GM23338 (cell line): ENCODE measurements around the gene GPR146. TPM values are rescaled to one million over a fixed set of nuclear protein-coding genes. Genes with fewer than 3 reads are reported as not detected.

Experiments used
- ATAC-seq: fragments of 200-7000 bp; cut with Tn5 transposase; 3 replicates; pipeline ENCODE4 v1.9.1; 2020
- DNase-seq: peaks from one replicate; pipeline ENCODE4 v3.0.0-alpha.2; 2015; ENCODE audit warnings: low spot score
- H2AFZ ChIP-seq: fragments of 200-600 bp; sonication (generic); 2 replicates; pipeline ENCODE4 v1.8.0; 2016; ENCODE audit warnings: antibody characterized with exemption, mild to moderate bottlenecking, moderate library complexity
- H3F3A ChIP-seq: fragments of 200-600 bp; sonication (generic); replicated peaks from 2 replicates; pipeline ENCODE4 v1.8.0; 2017; ENCODE audit warnings: antibody characterized with exemption, mixed run types, low read depth
- H3K27ac ChIP-seq: fragments of 200-600 bp; sonication (generic); 2 replicates; pipeline ENCODE4 v1.6.1; 2016; ENCODE audit warnings: low read depth
- H3K27me3 ChIP-seq: fragments of 200-600 bp; sonication (generic); 2 replicates; pipeline ENCODE4 v1.8.0; 2016; ENCODE audit warnings: mild to moderate bottlenecking, mixed run types, moderate library complexity; ENCODE audit not compliant: insufficient read depth
- H3K36me3 ChIP-seq: fragments of 200-600 bp; sonication (generic); 2 replicates; pipeline ENCODE4 v1.8.0; 2016; ENCODE audit warnings: mild to moderate bottlenecking; ENCODE audit not compliant: insufficient read depth
- H3K4me1 ChIP-seq: fragments of 200-600 bp; sonication (generic); 2 replicates; pipeline ENCODE4 v1.8.0; 2016; ENCODE audit warnings: mild to moderate bottlenecking, moderate library complexity; ENCODE audit not compliant: insufficient read depth
- H3K4me2 ChIP-seq: fragments of 200-600 bp; sonication (generic); 2 replicates; pipeline ENCODE4 v1.7.1; 2017; ENCODE audit warnings: mixed run types
- H3K4me3 ChIP-seq: fragments of 200-600 bp; sonication (generic); 2 replicates; pipeline ENCODE4 v1.6.1; 2016; ENCODE audit warnings: mixed run types
- H3K79me2 ChIP-seq: fragments of 200-600 bp; sonication (generic); replicated peaks from 2 replicates; pipeline ENCODE4 v1.8.0; 2017; ENCODE audit warnings: mild to moderate bottlenecking; ENCODE audit not compliant: insufficient read depth
- H3K9me2 ChIP-seq: fragments of 200-600 bp; sonication (generic); 2 replicates; pipeline ENCODE4 v1.8.0; 2017; ENCODE audit not compliant: insufficient read depth
- H4K20me1 ChIP-seq: fragments of 200-600 bp; sonication (generic); replicated peaks from 2 replicates; pipeline ENCODE4 v1.8.0; 2017; ENCODE audit warnings: mild to moderate bottlenecking; ENCODE audit not compliant: insufficient read depth
- H3K27ac Mint-ChIP-seq: 2 replicates; pipeline ENCODE4 v1.8.0; 2020; ENCODE audit warnings: inconsistent platforms, mild to moderate bottlenecking, moderate library complexity, mixed read lengths
- H3K27me3 Mint-ChIP-seq: 3 replicates; pipeline ENCODE4 v1.8.0; 2022; ENCODE audit warnings: low read depth, mild to moderate bottlenecking, moderate library complexity, mixed read lengths, inconsistent platforms; ENCODE audit not compliant: insufficient read depth, poor library complexity
- H3K36me3 Mint-ChIP-seq: 3 replicates; pipeline ENCODE4 v1.8.0; 2021; ENCODE audit warnings: low read depth, mild to moderate bottlenecking, inconsistent platforms, moderate library complexity, mixed read lengths
- H3K4me1 Mint-ChIP-seq: 3 replicates; pipeline ENCODE4 v1.8.0; 2020; ENCODE audit warnings: mild to moderate bottlenecking, inconsistent platforms, mixed read lengths
- H3K4me3 Mint-ChIP-seq: 3 replicates; pipeline ENCODE4 v1.8.0; 2021; ENCODE audit warnings: moderate library complexity, mild to moderate bottlenecking, inconsistent platforms, mixed read lengths
- H3K9me3 Mint-ChIP-seq: 3 replicates; pipeline ENCODE4 v1.8.0; 2020; ENCODE audit warnings: moderate library complexity, mild to moderate bottlenecking, inconsistent platforms, mixed read lengths
- CREB1 ChIP-seq: fragments of 250-450 bp; sonication (Bioruptor Pico); IDR thresholded peaks from 2 replicates; pipeline ENCODE4 v1.5.0; 2020; ENCODE audit warnings: low read depth, mild to moderate bottlenecking, moderate library complexity
- EZH2phosphoT487 ChIP-seq: fragments of 200-600 bp; sonication (generic); IDR thresholded peaks from one replicate; pipeline ENCODE4 v1.8.1; 2018; ENCODE audit warnings: antibody characterized with exemption; ENCODE audit not compliant: unreplicated experiment
- JUNB ChIP-seq: IDR thresholded peaks from one replicate; pipeline ENCODE4 v1.6.1; 2016; ENCODE audit warnings: antibody characterized with exemption; ENCODE audit not compliant: unreplicated experiment
- POLR2AphosphoS5 ChIP-seq: IDR thresholded peaks from 2 replicates; pipeline ENCODE4 v1.6.1; 2016; ENCODE audit warnings: antibody characterized with exemption, low read depth
- ZNF331 ChIP-seq: fragments of 250-450 bp; sonication (Bioruptor Pico); IDR thresholded peaks from 2 replicates; pipeline ENCODE4 v1.5.0; 2020; ENCODE audit warnings: low read depth, mild to moderate bottlenecking, moderate library complexity
- polyA plus RNA-seq: library from polyadenylated mRNA; unstranded; fragments of >200 nt; fragmentation: Nextera tagmentation; extraction: Ambion mirVana; gene quantifications from 2 replicates; pipeline ENCODE4 v1.2.1, GENCODE V29; 2016
- total RNA-seq: library from RNA; depleted of rRNA; stranded (reverse); fragments of >200 nt; shearing (Covaris generic); gene quantifications from 2 replicates; pipeline ENCODE4 v1.2.3, GENCODE V29; 2014
- TF ChIP-seq, protein P1 (sequence below): fragments of 250-450 bp; sonication (Bioruptor Pico); IDR thresholded peaks from 2 replicates; pipeline ENCODE4 v1.5.0; 2020; ENCODE audit warnings: mild to moderate bottlenecking, moderate library complexity
- TF ChIP-seq, protein P2 (sequence below): IDR thresholded peaks from one replicate; pipeline ENCODE4 v1.6.1; 2018; ENCODE audit warnings: antibody characterized with exemption; ENCODE audit not compliant: unreplicated experiment
- TF ChIP-seq, protein P3 (sequence below): IDR thresholded peaks from 2 replicates; pipeline ENCODE4 v1.6.1; 2016; ENCODE audit warnings: antibody characterized with exemption

Gene GPR146
- total and polyA plus RNA-seq, 2 experiments from 2014 or later: 0.28 to 0.37 TPM

GRCh38 chr7:1076184-1077072 is 32.1 kb downstream of the GPR146 start:
- Mint-ChIP-seq H3K27me3 (peaks cover 11% of the 10 kb centered on the region), H3K36me3 (peaks cover under 1% of the 10 kb centered on the region; the same call in 2 of the 3 replicates), H3K27ac (no peak overlapping the region), H3K4me3 (no peak overlapping the region), H3K4me1 (peaks cover 5% of the 10 kb centered on the region), H3K9me3 (peaks cover 1% of the 10 kb centered on the region; the same call in 1 of the 3 replicates)
- H3K79me2 ChIP-seq: peaks cover 15% of the 10 kb centered on the region; the same call in 1 of the 2 replicates
- no peaks in the 10 kb centered on the region for H3K27me3 ChIP-seq
- H4K20me1 ChIP-seq: no peaks in the 10 kb centered on the region; the same call in 1 of the 2 replicates
- H3K4me1 ChIP-seq: no peaks in the 10 kb centered on the region
- H3K27ac ChIP-seq: no peak overlapping the region; the same call in 1 of the 2 replicates
- no peak for TF ChIP-seq ZNF331
- DNase-seq (no peak), ATAC-seq (no peak)
- H3K36me3 ChIP-seq: no peaks in the 10 kb centered on the region
- H3K4me3 ChIP-seq: no peak overlapping the region
- H2AFZ ChIP-seq: no peak overlapping the region
- no peaks in the 10 kb centered on the region for H3F3A ChIP-seq
- no peaks in the 10 kb centered on the region for H3K9me2 ChIP-seq
- no peak overlapping the region for H3K4me2 ChIP-seq

GRCh38 chr7:1078519-1078918 is 34.2 kb downstream of the GPR146 start:
- TF ChIP-seq, protein P1, sequence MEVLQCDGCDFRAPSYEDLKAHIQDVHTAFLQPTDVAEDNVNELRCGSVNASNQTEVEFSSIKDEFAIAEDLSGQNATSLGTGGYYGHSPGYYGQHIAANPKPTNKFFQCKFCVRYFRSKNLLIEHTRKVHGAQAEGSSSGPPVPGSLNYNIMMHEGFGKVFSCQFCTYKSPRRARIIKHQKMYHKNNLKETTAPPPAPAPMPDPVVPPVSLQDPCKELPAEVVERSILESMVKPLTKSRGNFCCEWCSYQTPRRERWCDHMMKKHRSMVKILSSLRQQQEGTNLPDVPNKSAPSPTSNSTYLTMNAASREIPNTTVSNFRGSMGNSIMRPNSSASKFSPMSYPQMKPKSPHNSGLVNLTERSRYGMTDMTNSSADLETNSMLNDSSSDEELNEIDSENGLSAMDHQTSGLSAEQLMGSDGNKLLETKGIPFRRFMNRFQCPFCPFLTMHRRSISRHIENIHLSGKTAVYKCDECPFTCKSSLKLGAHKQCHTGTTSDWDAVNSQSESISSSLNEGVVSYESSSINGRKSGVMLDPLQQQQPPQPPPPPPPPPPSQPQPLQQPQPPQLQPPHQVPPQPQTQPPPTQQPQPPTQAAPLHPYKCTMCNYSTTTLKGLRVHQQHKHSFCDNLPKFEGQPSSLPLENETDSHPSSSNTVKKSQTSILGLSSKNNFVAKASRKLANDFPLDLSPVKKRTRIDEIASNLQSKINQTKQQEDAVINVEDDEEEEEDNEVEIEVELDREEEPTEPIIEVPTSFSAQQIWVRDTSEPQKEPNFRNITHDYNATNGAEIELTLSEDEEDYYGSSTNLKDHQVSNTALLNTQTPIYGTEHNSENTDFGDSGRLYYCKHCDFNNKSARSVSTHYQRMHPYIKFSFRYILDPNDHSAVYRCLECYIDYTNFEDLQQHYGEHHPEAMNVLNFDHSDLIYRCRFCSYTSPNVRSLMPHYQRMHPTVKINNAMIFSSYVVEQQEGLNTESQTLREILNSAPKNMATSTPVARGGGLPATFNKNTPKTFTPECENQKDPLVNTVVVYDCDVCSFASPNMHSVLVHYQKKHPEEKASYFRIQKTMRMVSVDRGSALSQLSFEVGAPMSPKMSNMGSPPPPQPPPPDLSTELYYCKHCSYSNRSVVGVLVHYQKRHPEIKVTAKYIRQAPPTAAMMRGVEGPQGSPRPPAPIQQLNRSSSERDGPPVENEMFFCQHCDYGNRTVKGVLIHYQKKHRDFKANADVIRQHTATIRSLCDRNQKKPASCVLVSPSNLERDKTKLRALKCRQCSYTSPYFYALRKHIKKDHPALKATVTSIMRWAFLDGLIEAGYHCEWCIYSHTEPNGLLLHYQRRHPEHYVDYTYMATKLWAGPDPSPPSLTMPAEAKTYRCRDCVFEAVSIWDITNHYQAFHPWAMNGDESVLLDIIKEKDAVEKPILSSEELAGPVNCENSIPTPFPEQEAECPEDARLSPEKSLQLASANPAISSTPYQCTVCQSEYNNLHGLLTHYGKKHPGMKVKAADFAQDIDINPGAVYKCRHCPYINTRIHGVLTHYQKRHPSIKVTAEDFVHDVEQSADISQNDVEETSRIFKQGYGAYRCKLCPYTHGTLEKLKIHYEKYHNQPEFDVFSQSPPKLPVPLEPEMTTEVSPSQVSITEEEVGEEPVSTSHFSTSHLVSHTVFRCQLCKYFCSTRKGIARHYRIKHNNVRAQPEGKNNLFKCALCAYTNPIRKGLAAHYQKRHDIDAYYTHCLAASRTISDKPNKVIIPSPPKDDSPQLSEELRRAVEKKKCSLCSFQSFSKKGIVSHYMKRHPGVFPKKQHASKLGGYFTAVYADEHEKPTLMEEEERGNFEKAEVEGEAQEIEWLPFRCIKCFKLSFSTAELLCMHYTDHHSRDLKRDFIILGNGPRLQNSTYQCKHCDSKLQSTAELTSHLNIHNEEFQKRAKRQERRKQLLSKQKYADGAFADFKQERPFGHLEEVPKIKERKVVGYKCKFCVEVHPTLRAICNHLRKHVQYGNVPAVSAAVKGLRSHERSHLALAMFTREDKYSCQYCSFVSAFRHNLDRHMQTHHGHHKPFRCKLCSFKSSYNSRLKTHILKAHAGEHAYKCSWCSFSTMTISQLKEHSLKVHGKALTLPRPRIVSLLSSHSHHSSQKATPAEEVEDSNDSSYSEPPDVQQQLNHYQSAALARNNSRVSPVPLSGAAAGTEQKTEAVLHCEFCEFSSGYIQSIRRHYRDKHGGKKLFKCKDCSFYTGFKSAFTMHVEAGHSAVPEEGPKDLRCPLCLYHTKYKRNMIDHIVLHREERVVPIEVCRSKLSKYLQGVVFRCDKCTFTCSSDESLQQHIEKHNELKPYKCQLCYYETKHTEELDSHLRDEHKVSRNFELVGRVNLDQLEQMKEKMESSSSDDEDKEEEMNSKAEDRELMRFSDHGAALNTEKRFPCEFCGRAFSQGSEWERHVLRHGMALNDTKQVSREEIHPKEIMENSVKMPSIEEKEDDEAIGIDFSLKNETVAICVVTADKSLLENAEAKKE: no peak
- no peak for TF ChIP-seq JUNB
- TF ChIP-seq, protein P2, sequence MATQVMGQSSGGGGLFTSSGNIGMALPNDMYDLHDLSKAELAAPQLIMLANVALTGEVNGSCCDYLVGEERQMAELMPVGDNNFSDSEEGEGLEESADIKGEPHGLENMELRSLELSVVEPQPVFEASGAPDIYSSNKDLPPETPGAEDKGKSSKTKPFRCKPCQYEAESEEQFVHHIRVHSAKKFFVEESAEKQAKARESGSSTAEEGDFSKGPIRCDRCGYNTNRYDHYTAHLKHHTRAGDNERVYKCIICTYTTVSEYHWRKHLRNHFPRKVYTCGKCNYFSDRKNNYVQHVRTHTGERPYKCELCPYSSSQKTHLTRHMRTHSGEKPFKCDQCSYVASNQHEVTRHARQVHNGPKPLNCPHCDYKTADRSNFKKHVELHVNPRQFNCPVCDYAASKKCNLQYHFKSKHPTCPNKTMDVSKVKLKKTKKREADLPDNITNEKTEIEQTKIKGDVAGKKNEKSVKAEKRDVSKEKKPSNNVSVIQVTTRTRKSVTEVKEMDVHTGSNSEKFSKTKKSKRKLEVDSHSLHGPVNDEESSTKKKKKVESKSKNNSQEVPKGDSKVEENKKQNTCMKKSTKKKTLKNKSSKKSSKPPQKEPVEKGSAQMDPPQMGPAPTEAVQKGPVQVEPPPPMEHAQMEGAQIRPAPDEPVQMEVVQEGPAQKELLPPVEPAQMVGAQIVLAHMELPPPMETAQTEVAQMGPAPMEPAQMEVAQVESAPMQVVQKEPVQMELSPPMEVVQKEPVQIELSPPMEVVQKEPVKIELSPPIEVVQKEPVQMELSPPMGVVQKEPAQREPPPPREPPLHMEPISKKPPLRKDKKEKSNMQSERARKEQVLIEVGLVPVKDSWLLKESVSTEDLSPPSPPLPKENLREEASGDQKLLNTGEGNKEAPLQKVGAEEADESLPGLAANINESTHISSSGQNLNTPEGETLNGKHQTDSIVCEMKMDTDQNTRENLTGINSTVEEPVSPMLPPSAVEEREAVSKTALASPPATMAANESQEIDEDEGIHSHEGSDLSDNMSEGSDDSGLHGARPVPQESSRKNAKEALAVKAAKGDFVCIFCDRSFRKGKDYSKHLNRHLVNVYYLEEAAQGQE: no peak
- TF ChIP-seq, protein P3, sequence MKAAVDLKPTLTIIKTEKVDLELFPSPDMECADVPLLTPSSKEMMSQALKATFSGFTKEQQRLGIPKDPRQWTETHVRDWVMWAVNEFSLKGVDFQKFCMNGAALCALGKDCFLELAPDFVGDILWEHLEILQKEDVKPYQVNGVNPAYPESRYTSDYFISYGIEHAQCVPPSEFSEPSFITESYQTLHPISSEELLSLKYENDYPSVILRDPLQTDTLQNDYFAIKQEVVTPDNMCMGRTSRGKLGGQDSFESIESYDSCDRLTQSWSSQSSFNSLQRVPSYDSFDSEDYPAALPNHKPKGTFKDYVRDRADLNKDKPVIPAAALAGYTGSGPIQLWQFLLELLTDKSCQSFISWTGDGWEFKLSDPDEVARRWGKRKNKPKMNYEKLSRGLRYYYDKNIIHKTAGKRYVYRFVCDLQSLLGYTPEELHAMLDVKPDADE: no peak
- TF ChIP-seq EZH2phosphoT487: no peak
- no peak for TF ChIP-seq ZNF331
- no peak for TF ChIP-seq POLR2AphosphoS5
- TF ChIP-seq CREB1: no peak

More at GRCh38 chr7:1078519-1078918, 34.2 kb downstream of the GPR146 start:
- H3K79me2 ChIP-seq: peaks cover 8% of the 10 kb centered on the region; the same call in 1 of the 2 replicates
- Mint-ChIP-seq H3K4me1 (peaks cover 5% of the 10 kb centered on the region), H3K27ac (no peak overlapping the region), H3K36me3 (no peaks in the 10 kb centered on the region; the same call in 2 of the 3 replicates), H3K4me3 (no peak overlapping the region), H3K27me3 (peaks cover 10% of the 10 kb centered on the region), H3K9me3 (no peaks in the 10 kb centered on the region)
- DNase-seq (no peak), ATAC-seq (no peak)
- H3F3A ChIP-seq: no peaks in the 10 kb centered on the region
- H3K36me3 ChIP-seq: no peaks in the 10 kb centered on the region
- no peaks in the 10 kb centered on the region for H3K9me2 ChIP-seq
- H3K4me3 ChIP-seq: no peak overlapping the region
- H3K4me2 ChIP-seq: no peak overlapping the region
- H3K27me3 ChIP-seq: no peaks in the 10 kb centered on the region
- H3K4me1 ChIP-seq: no peaks in the 10 kb centered on the region
- no peak overlapping the region for H3K27ac ChIP-seq
- H4K20me1 ChIP-seq: no peaks in the 10 kb centered on the region; the same call in 1 of the 2 replicates
- no peak overlapping the region for H2AFZ ChIP-seq
